K562 treated with DMSO at 1 percent for 12 hours (cell line): ENCODE measurements around the gene BCHE. TPM values are rescaled to one million over a fixed set of nuclear protein-coding genes. Genes with fewer than 3 reads are reported as not detected.

Experiments used
- total RNA-seq: library from RNA; unstranded; fragments of 300-600 nt; gene quantifications from 2 replicates; pipeline ENCODE4 v1.2.3, GENCODE V29; 2022; ENCODE audit not compliant: insufficient read depth

The BCHE gene
- 3.1 TPM in 1 of 2 replicates, not detected in the other for total RNA-seq

GRCh38 chr3:165837058-165837525 is at the start of gene BCHE:
BCHE (minus strand) TSS chr3:165837423; CDS start chr3:165831033, 6,390 bp downstream.

